22Rv1 (cell line): Measurements from ENCODE around the gene DAZ1.
"Not testable (repeated sequence)": the region's sequence is repeated elsewhere in the genome, so short reads cannot be mapped to it uniquely, and the experiment has no call there.

Experiments used
- H3K27ac ChIP-seq: fragments of 450-650 bp; 2 replicates; pipeline ENCODE4 v1.5.1; 2017

The DAZ1 gene

GRCh38 chrY:23198908-23199307 is at the start of gene DAZ1:
DAZ1 (minus strand) TSS chrY:23199008; CDS start chrY:23198800, 208 bp downstream.
- H3K27ac ChIP-seq: not testable (repeated sequence)

DNA sequence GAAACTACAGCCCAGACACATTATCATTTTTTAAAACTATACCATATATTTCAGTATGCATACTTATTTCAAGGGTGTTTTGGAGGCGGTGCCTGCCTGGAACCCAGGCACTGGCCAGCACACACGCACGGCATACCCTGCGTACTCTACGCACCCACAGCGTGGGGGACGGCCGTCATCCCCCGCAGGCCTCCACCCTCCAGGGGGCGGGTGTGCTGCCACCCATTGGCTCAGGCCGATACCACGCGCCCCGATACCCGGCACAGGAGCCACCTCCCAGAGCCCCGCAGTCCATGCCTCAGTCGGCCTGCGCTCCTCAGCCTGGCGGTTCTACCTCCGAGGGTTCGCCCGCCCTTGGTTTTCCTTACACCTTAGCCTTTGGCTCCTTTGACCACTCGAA is 20.4 kb upstream of the DAZ1 start, which contains the start of gene DAZ2:
DAZ2 (plus strand) TSS at position 301 of the 400 bp plus-strand sequence. CDS start 208 bp downstream, outside the sequence.
- H3K27ac ChIP-seq: not testable (repeated sequence)

DNA sequence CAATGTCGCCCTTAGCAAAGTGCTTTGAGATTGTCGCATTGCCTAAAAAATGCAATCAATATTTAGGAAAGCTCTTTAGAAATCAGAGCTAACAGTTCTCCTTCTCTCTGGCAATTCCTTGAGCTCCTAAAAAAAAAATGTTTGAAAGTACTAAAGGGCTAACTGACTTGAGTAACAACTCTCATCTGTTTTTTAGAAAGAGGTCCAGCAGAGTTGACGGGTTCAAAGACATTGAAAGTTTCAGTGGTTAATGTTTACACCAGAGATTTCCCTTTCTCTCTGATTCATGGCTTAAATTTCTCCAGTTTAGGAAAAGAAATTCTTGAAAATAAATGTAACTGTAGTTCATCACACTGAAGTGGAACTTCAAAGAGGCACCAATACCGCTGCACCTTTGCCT is 11.9 kb upstream of the DAZ1 start:
- not testable (repeated sequence) for H3K27ac ChIP-seq

- H3K27ac ChIP-seq: not testable (repeated sequence)
Measured at GRCh38 chrY:23209802-23210495, 11.1 kb upstream of the DAZ1 start.

DNA sequence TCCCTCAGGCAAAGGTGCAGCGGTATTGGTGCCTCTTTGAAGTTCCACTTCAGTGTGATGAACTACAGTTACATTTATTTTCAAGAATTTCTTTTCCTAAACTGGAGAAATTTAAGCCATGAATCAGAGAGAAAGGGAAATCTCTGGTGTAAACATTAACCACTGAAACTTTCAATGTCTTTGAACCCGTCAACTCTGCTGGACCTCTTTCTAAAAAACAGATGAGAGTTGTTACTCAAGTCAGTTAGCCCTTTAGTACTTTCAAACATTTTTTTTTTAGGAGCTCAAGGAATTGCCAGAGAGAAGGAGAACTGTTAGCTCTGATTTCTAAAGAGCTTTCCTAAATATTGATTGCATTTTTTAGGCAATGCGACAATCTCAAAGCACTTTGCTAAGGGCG is 8.6 kb upstream of the DAZ1 start:
- not testable (repeated sequence) for H3K27ac ChIP-seq
